Pancreas (tissue), 10 donors: ENCODE results near the gene ITPR2. TPM values are rescaled to one million over a fixed set of nuclear protein-coding genes. Genes with fewer than 3 reads are reported as not detected.
"Not testable (repeated sequence)": the region's sequence is repeated elsewhere in the genome, so short reads cannot be mapped to it uniquely, and the experiment has no call there.

ENCODE experiments used
- ATAC-seq, 4 donors: fragments of 200-7000 bp; cut with Tn5 transposase; one replicate each; pipeline versions ENCODE4 v1.8.0 to v1.9.1; 2020; ENCODE audit warnings: mild to moderate bottlenecking in 4 of 4, moderate library complexity in 4 of 4
- DNase-seq, 6 donors: peaks; one replicate each; pipeline ENCODE4 v3.0.0-alpha.2; 2020
- FAIRE-seq: peaks from 2 replicates; lab custom pipeline; 2012; peaks lifted over from hg19 to GRCh38; lab: Jason Lieb, UNC
- H3K27ac ChIP-seq, 4 donors: fragments of 200-600 bp; sonication (generic); 1 replicate in 3 of 4; 2 replicates in 1 of 4; pipeline versions ENCODE4 v1.5.0 to v1.8.0; 2020
- H3K27me3 ChIP-seq, 4 donors: fragments of 200-600 bp; one replicate each; pipeline ENCODE4 v1.8.0; 2021
- H3K36me3 ChIP-seq, 3 donors: fragments of 200-600 bp; sonication (generic) in 1 of 3; one replicate each; pipeline versions ENCODE4 v1.5.0 to v1.8.0; 2020 to 2021
- H3K4me1 ChIP-seq, 3 donors: fragments of 200-600 bp; one replicate each; pipeline ENCODE4 v1.8.0; 2021
- H3K4me3 ChIP-seq, 4 donors: fragments of 200-600 bp; sonication (generic) in 2 of 4; one replicate each; pipeline versions ENCODE4 v1.5.0 to v1.8.0; 2020 to 2021
- H3K9me3 ChIP-seq, 4 donors: fragments of 200-600 bp; one replicate each; pipeline ENCODE4 v1.8.0; 2021
- whole genome bisulfite sequencing, 2 donors: extraction: QIAGEN DNeasy Blood & Tissue Kit; methylation state at CpG; one replicate each; pipeline ENCODE4 v1.1.7; 2013; 5-methylcytosine and 5-hydroxymethylcytosine counted together
- intact Hi-C, 3 donors: fragments of 100-400 bp; cut with DNase I; formaldehyde crosslinking; loops; one replicate each; pipeline versions ENCODE4 v1.11.1 to v1.14.2; 2022
- polyA plus RNA-seq, 2 donors: library from polyadenylated mRNA; stranded (reverse); fragments of 200-250 nt; gene quantifications; one replicate each; pipeline ENCODE4 v1.2.3, GENCODE V29; 2013
- total RNA-seq, 6 donors: library from RNA; stranded (reverse); fragmentation: NEBNext Ultra II Directional in 4 of 6; extraction: Animal tissue kit (Norgen Biotek cat#: 25700) in 4 of 6; gene quantifications; one replicate each; pipeline versions ENCODE4 v1.2.1 to v1.2.4, GENCODE V29; 2021 to 2023
- TF ChIP-seq, protein P1 (sequence below), 4 donors: fragments of 200-600 bp; sonication (generic) in 3 of 4; IDR thresholded peaks; one replicate each; pipeline versions ENCODE4 v1.5.0 to v1.8.0; 2021; ENCODE audit warnings: antibody characterized with exemption in 4 of 4
- donor health status: healthy with polysubstance abuse.
- donor health status: DM: no; HTN: no; CAD: no; lungs with moderate emphysema.
- donor health status: DM: no; HTN: no; CAD: no.
- donor health status: control.
- donor health status: control.
- donor health status: Bipolar disorder and iron deficiency.
- donor health status: DM: yes; HTN: yes; CAD: no.
- donor health status: DM: no; HTN: no; CAD: no.
- donor health status: DM: no; HTN: no; CAD: no.
- donor health status: DM: yes; HTN: yes; CAD: no.

ITPR2 gene
- total and polyA plus RNA-seq, 8 donors = 3.3 to 51.8 (median 25.5) TPM

DNA sequence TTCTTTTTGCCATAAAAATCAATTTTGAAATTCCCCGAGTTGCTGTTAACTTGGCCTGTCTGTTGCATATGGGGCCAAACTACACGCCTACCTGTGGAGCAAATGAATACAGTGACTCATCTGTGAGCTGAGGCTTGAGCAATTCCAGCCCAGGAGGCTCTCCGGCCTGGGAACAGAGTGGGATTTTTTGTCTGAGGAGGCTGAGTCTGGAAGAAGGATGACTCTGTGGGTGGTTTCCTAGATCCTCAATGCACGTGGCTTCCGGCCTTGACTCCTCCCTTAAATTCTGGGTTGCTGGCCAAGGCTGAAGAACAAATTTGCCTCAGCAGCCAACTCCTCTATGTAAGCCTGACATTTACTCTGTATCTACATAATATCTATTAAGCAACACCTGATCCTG lies 513.5 kb downstream of the ITPR2 start:
- Histone ChIP-seq H3K4me1 (no peaks in the 10 kb centered on the region), H3K9me3 (no peaks in the 10 kb centered on the region), H3K27ac (peak overlapping the region in 2 of 4 donors; percentile 37 to 44), H3K27me3 (no peaks in the 10 kb centered on the region), H3K4me3 (no peak overlapping the region), H3K36me3 (no peaks in the 10 kb centered on the region)
- TF ChIP-seq, protein P1, sequence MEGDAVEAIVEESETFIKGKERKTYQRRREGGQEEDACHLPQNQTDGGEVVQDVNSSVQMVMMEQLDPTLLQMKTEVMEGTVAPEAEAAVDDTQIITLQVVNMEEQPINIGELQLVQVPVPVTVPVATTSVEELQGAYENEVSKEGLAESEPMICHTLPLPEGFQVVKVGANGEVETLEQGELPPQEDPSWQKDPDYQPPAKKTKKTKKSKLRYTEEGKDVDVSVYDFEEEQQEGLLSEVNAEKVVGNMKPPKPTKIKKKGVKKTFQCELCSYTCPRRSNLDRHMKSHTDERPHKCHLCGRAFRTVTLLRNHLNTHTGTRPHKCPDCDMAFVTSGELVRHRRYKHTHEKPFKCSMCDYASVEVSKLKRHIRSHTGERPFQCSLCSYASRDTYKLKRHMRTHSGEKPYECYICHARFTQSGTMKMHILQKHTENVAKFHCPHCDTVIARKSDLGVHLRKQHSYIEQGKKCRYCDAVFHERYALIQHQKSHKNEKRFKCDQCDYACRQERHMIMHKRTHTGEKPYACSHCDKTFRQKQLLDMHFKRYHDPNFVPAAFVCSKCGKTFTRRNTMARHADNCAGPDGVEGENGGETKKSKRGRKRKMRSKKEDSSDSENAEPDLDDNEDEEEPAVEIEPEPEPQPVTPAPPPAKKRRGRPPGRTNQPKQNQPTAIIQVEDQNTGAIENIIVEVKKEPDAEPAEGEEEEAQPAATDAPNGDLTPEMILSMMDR (IDR thresholded peaks at IDR 0.05) = no peak
- ATAC-seq (peak; percentile 80 to 91 (median 83)), DNase-seq (peak in 4 of 6 donors; percentile 43 to 59 (median 53)), FAIRE-seq (no peak)
- intact Hi-C loops = no loop called here
- 47 to 59% methylated on average over 5 of the region's 5 CpGs for WGBS, 2 donors

DNA sequence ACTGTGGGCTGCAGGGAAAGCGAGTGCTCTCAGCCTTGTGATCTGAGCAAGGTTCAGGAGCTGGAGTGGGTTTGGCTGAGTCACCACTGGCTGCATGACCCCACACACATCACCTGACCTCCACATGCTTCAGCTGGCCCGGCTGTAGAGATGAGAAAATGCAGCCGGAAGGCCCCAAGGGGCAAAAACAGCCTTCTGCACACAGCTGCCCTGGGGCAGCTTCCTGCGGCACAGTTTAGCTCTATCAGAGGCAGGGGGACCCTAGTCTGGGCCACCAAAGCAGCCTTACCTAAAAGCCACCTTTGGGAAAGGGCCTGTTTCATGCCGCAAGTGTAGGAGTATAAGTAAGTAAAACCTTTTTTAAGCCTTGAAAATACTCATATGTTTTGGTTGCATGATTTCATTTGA lies 514.3 kb downstream of the ITPR2 start:
- TF ChIP-seq, protein P1 (IDR thresholded peaks at IDR 0.05) = no peak
- 81 to 83% methylated on average over 5 of the region's 5 CpGs for WGBS, 2 donors
- Histone ChIP-seq H3K36me3 (no peaks in the 10 kb centered on the region), H3K4me3 (no peak overlapping the region), H3K27ac (peak overlapping the region in 2 of 4 donors; percentile 37 to 44), H3K27me3 (no peaks in the 10 kb centered on the region), H3K9me3 (no peaks in the 10 kb centered on the region), H3K4me1 (no peaks in the 10 kb centered on the region)
- FAIRE-seq (no peak), DNase-seq (peak in 2 of 6 donors; percentile 49 to 50), ATAC-seq (peak in 3 of 4 donors; percentile 49 to 78 (median 76))
- intact Hi-C loops = no loop called here

DNA sequence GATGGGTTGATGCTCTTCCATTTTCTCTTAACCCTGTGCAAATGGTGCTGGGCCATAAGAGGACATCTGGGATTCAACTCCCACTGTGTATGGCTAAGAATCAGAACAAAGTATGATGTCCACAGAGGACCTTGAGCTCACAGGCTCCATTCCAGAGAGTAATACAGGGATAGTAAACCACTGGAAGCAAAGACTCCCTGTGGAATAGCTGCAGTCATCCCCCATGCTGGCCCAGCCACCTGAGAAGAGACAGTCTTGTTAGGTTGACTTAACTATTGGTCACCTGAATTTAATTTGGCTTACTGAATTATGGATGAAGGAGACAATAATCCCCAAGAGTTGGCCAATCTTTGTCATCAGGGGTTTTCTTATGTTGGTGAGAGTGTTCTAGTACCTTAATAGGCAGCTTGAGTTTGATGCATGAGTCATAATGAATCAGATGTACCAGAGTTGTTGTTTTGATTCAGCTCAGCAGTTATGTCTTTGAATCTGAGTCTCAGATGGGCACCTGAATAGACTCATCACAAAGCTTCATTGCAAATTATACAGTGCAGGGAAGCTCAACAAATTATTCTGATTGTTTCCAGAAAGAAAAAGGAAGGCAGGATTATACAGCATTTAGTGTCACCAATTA lies 514.9 kb downstream of the ITPR2 start:
- DNase-seq (no peak), ATAC-seq (peak in 1 of 4 donors; percentile 35), FAIRE-seq (no peak)
- Histone ChIP-seq H3K36me3 (no peaks in the 10 kb centered on the region), H3K4me3 (no peak overlapping the region), H3K27ac (peak overlapping the region in 1 of 4 donors; percentile 37), H3K4me1 (no peaks in the 10 kb centered on the region), H3K9me3 (no peaks in the 10 kb centered on the region), H3K27me3 (no peaks in the 10 kb centered on the region)
- TF ChIP-seq, protein P1 (IDR thresholded peaks at IDR 0.05) = no peak
- intact Hi-C loops = no loop called here

DNA sequence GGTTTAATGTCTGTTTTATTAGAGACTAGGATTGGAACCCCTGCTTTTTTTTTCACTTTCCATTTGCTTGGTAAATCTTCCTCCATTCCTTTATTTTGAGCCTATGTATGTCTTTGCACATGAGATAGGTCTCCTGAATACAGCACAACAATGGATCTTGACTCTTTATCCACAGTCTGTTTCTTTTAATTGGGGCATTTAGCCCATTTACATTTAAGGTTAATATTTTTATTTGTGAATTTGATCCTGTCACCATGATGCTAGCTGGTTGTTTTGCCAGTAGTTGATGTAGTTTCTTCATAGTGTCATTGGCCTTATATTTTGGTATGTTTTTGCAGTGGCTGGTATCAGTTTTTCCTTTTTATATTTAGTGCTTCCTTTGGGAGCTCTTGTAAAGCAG lies 518.9 kb downstream of the ITPR2 start:
- H3K36me3 ChIP-seq, ATAC-seq, H3K27me3 ChIP-seq, H3K4me1 ChIP-seq, H3K27ac ChIP-seq, H3K9me3 ChIP-seq, DNase-seq, intact Hi-C loops, H3K4me3 ChIP-seq, FAIRE-seq: not testable (repeated sequence)

DNA sequence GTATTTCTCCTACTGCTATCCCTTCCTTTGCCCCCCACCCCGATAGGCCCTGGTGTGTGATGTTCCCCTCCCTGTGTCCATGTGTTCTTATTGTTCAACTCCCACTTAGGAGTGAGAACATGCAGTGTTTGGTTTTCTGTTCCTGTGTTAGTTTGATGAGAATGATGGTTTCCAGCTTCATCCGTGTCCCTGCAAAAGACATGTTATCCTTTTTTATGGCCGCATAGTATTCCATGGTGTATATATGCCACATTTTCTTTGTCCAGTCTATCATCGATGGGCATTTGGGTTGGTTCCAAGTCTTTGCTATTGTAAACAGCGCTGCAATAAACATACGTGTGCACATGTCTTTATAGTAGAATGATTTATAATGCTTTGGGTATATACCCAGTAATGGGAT lies 522.5 kb downstream of the ITPR2 start:
- DNase-seq, intact Hi-C loops, H3K4me3 ChIP-seq, FAIRE-seq, ATAC-seq, H3K27ac ChIP-seq, H3K4me1 ChIP-seq, H3K9me3 ChIP-seq, H3K27me3 ChIP-seq, H3K36me3 ChIP-seq: not testable (repeated sequence)
- WGBS, 2 donors = 83 to 90% methylated on average over 6 of the region's 6 CpGs

DNA sequence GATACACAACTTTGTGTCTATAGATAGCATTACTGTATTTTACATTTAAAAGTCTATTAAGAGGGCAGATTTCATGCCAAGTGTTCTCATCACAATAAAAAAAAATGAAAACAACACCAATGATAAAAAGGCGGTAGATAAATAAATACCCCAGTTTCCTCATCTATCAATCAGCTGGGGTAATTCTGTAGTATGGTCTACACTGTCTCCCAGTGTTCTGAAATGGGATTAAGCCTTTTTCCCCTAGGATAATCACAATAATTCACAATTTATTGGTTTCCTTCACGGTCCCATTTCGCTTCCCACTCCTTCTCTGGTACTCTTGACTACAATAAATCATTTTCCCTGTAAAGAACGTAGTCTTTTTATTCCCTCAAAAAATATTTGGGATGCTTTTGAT lies 523.4 kb downstream of the ITPR2 start:
- WGBS, 2 donors = 40 to 55% methylated on average over 4 of the region's 4 CpGs
- no peaks in the 10 kb centered on the region for H3K27me3 ChIP-seq
- H3K36me3 ChIP-seq = no peaks in the 10 kb centered on the region
- DNase-seq = no peak
- TF ChIP-seq, protein P1 (IDR thresholded peaks at IDR 0.05) = no peak
- no peak for FAIRE-seq
- no peaks in the 10 kb centered on the region for H3K9me3 ChIP-seq
- H3K4me1 ChIP-seq = no peaks in the 10 kb centered on the region
- intact Hi-C loops = no loop called here
- no peak for ATAC-seq
- H3K4me3 ChIP-seq = no peak overlapping the region
- H3K27ac ChIP-seq = no peak overlapping the region
